ENCODE measurements around the gene FAM98C.
"Not testable (repeated sequence)": the region's sequence is repeated elsewhere in the genome, so short reads cannot be mapped to it uniquely, and the experiment has no call there.

The FAM98C gene

GRCh38 chr19:38401148-38401547 is 1.7 kb upstream of the FAM98C start:
- no peaks in the 10 kb centered on the region for H3K36me3 Mint-ChIP-seq
- peaks cover 9% of the 10 kb centered on the region for H3K4me1 Mint-ChIP-seq (ENCODE audit: low read depth)
- no peak overlapping the region for H3K27ac Mint-ChIP-seq
- H3K27me3 Mint-ChIP-seq, result peaks cover 2% of the 10 kb centered on the region
- no peaks in the 10 kb centered on the region for H3K9me3 Mint-ChIP-seq (ENCODE audit: low read depth)
- H3K4me3 Mint-ChIP-seq, result no peak overlapping the region

DNA sequence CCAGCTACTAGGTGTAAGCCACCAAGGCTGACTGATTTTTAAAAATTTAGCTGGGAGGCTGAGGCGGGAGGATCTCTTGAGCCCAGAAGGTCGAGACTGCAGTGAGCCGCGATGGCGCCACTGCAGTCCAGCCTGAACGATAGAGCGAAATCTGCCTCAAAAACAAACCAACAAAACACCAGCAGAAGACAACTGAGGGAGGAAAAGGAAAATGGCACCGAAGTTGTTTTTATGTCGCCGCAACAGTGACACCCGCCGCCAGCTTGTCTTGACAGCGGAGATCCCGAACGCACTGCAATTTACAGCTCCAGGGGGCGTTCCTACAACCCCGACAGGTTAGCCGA is 298 bp upstream of the FAM98C start:
- Mint-ChIP-seq H3K9me3 (ENCODE audit: low read depth) (no peaks in the 10 kb centered on the region), H3K4me1 (ENCODE audit: low read depth) (peaks cover 3% of the 10 kb centered on the region), H3K36me3 (no peaks in the 10 kb centered on the region), H3K27me3 (peaks cover 2% of the 10 kb centered on the region), H3K4me3 (peak overlapping the region; percentile 89), H3K27ac (peak overlapping the region; percentile 41)

DNA sequence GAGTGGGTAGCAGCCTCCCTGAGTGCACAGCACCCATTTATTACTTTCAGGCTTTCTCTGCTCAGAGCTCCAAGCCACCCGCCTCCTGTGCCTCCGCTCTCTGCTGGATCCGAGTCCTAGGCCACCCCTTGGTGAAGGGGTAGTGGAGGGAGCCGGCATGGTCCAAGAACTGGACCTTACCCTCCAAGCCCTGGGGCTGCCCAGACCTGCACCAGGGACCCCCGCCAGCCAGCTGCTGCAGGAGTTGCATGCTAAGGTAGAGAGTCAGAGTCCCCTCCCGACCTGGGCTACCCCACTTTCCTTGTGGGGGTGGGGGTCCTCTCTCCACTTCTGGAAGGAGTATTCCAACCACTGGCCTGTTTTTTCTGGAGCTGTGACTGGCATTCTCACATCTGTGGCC is 2.0 kb downstream of the FAM98C start:
- Mint-ChIP-seq H3K27ac (no peak overlapping the region), H3K27me3 (peaks cover 2% of the 10 kb centered on the region), H3K36me3 (no peaks in the 10 kb centered on the region), H3K9me3 (ENCODE audit: low read depth) (no peaks in the 10 kb centered on the region), H3K4me1 (ENCODE audit: low read depth) (peaks cover 3% of the 10 kb centered on the region), H3K4me3 (peak overlapping the region; percentile 89)

DNA sequence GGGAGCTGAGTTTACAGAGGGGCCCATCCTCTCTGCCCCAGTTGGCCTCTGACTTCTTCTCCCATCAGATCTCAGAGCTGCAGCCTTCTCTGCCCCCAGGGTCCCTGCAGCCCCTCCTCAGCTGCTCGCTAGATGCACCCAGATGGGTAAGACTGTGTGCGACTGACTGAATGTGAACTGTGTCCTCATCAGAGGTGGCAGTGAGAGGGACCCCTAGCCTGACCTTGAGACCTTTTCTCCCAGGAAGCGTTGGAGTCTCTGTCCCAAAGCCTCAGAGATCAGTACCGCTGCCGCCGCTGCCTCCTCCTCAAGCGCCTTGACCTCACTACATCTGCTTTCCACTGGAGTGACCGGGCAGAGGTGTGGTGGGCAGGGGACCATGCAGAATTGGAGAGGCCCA is 2.4 kb downstream of the FAM98C start:
- Mint-ChIP-seq H3K27ac (no peak overlapping the region), H3K27me3 (peaks cover under 1% of the 10 kb centered on the region), H3K36me3 (no peaks in the 10 kb centered on the region), H3K4me3 (peak overlapping the region; percentile 46), H3K9me3 (ENCODE audit: low read depth) (no peaks in the 10 kb centered on the region), H3K4me1 (ENCODE audit: low read depth) (peaks cover 3% of the 10 kb centered on the region)

GRCh38 chr19:38409631-38410133 is 6.8 kb downstream of the FAM98C start:
- Mint-ChIP-seq H3K27me3 (no peaks in the 10 kb centered on the region), H3K36me3 (no peaks in the 10 kb centered on the region), H3K27ac (no peak overlapping the region), H3K4me3 (no peak overlapping the region), H3K9me3 (ENCODE audit: low read depth) (no peaks in the 10 kb centered on the region), H3K4me1 (ENCODE audit: low read depth) (peaks cover 3% of the 10 kb centered on the region)

GRCh38 chr19:38410407-38410806 is 7.5 kb downstream of the FAM98C start:
- not testable (repeated sequence) for H3K9me3 Mint-ChIP-seq (ENCODE audit: low read depth); H3K27ac Mint-ChIP-seq; H3K4me1 Mint-ChIP-seq (ENCODE audit: low read depth); H3K4me3 Mint-ChIP-seq; H3K36me3 Mint-ChIP-seq; H3K27me3 Mint-ChIP-seq

DNA sequence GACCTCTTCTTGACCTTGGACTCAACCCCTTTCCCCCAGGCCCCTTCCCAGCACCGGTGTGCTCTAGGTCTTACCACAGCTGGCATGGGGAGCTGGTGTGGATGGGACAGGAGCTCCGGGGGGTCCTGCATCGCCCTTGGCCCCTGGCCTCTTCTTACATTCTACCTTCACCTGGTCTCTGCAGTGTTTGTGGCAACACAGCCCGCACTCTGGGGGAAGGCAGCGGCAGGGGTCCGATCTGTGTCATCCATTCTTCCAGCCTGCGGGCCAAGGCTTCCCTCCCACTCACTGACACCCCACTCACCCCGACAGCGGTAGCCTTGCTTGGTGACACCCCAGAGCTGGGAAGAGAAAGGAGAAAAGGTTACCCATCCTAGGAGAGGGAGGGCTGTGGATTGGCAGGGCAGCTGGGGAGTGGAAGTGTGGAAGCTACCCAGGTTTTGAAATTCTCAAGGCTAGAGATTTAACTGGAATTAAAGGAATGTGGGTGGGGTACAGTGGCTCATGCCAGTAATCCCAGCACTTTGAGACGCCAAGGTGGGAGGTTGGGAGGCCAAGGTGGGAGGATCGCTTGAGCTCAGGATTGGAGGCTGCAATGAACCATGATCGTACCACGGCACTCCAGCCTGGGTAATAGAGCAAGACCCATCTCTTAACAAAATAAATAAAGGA is 8.3 kb downstream of the FAM98C start:
- H3K36me3 Mint-ChIP-seq, result no peaks in the 10 kb centered on the region
- H3K27ac Mint-ChIP-seq, result no peak overlapping the region
- no peaks in the 10 kb centered on the region for H3K9me3 Mint-ChIP-seq (ENCODE audit: low read depth)
- H3K4me1 Mint-ChIP-seq (ENCODE audit: low read depth), result no peaks in the 10 kb centered on the region
- H3K27me3 Mint-ChIP-seq, result no peaks in the 10 kb centered on the region
- no peak overlapping the region for H3K4me3 Mint-ChIP-seq

DNA sequence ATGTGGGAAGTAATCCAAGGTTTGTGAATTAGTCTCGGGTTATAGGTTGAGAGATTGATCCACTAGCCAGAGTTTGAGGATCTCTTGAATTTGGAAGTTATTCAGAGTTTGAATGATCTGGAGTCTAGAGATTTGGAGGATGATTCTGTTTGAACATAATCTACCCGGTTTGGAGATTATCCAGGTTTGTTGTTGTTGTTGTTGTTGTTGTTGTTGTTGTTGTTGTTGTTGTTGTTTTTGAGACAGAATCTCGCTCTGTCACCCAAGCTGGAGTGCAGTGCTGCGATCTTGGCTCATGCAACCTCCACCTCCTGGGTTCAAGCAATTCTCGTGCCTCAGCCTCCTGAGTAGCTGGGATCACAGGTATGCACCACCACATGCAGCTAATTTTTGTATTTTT is 9.0 kb downstream of the FAM98C start:
- not testable (repeated sequence) for H3K9me3 Mint-ChIP-seq (ENCODE audit: low read depth); H3K4me1 Mint-ChIP-seq (ENCODE audit: low read depth); H3K36me3 Mint-ChIP-seq; H3K27ac Mint-ChIP-seq; H3K27me3 Mint-ChIP-seq; H3K4me3 Mint-ChIP-seq

DNA sequence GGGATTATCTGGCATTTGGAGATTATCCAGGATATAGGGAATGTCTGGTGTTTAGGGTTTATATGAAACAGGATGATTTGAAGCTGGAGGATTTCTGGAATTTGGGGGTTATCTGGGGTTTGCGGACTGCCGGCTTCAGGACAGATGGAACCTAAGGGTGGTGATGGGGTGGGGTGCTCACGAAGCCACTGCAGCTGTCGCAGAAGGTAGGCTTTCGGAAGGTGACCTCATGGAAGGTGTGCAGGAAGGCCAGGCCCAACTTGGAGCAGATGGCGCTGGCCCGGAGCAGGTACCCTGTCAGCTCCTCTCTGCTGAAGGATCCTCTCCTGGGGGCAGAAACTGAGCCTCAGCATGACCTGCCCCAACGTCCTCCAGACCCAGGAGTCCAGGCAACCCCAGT is 9.6 kb downstream of the FAM98C start:
- Mint-ChIP-seq H3K4me3 (no peak overlapping the region), H3K36me3 (no peaks in the 10 kb centered on the region), H3K27ac (no peak overlapping the region), H3K9me3 (ENCODE audit: low read depth) (no peaks in the 10 kb centered on the region), H3K27me3 (no peaks in the 10 kb centered on the region), H3K4me1 (ENCODE audit: low read depth) (peaks cover 8% of the 10 kb centered on the region)

- Mint-ChIP-seq H3K36me3 (no peaks in the 10 kb centered on the region), H3K27me3 (no peaks in the 10 kb centered on the region), H3K4me3 (no peak overlapping the region), H3K9me3 (ENCODE audit: low read depth) (no peaks in the 10 kb centered on the region), H3K27ac (no peak overlapping the region), H3K4me1 (ENCODE audit: low read depth) (peaks cover 12% of the 10 kb centered on the region)
Measured at GRCh38 chr19:38412961-38413360, 10.1 kb downstream of the FAM98C start.

GRCh38 chr19:38413416-38413815 is 10.5 kb downstream of the FAM98C start:
- no peak overlapping the region for H3K27ac Mint-ChIP-seq
- no peaks in the 10 kb centered on the region for H3K9me3 Mint-ChIP-seq (ENCODE audit: low read depth)
- H3K4me3 Mint-ChIP-seq, result no peak overlapping the region
- H3K27me3 Mint-ChIP-seq, result no peaks in the 10 kb centered on the region
- peaks cover 13% of the 10 kb centered on the region for H3K4me1 Mint-ChIP-seq (ENCODE audit: low read depth)
- H3K36me3 Mint-ChIP-seq, result no peaks in the 10 kb centered on the region

- Mint-ChIP-seq H3K27me3 (no peaks in the 10 kb centered on the region), H3K4me3 (peak overlapping the region; percentile 82), H3K9me3 (ENCODE audit: low read depth) (no peaks in the 10 kb centered on the region), H3K36me3 (no peaks in the 10 kb centered on the region), H3K27ac (peak overlapping the region; percentile 23), H3K4me1 (ENCODE audit: low read depth) (peaks cover 18% of the 10 kb centered on the region)
Measured at GRCh38 chr19:38417146-38417543, 14.3 kb downstream of the FAM98C start.

DNA sequence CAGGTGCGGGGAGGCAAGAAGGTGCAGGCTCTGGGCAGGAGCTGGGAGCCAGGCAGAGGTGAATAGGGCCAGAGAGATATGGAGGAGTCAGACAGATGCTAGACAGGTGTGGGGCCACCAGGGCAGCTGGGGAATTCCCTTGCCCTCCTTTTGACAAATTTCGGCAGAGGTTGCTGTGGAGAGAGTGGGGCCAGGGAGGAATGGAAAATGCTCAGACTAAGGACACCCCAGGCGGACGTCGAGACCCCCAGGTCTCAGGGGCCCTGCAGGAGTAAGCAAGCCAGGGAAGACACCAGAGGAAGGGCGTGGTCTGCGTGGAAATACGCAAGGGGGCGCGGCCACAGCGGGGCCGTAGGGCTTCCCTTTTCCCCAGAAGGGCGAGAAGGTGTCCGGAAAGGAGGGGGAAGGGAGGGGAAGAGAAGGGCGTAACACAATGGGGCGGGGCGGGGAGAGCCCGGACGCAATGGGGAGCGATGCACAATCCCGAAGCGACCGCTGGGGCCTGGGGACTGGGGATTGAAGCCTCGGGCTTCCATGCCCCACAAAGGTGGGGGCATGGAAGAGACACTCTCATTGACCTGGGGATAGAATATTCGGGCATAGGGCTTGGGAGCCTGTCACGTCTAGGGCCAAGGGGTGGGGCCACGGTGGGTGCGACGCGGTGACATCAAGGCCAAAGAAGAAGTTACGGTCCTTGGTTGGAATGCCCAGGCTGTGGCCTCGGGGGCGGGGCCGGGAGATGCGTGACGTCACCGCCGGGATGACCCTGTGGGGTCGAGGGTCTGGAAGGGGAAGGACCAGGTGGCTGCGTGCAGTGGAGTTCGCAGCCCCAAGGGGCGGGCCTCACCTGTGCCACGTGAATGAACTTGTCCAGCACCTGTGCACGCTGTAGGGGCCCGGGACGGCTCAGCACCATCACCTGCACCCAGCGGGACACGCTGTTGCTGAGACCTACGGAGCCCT is 14.9 kb downstream of the FAM98C start:
- Mint-ChIP-seq H3K4me1 (ENCODE audit: low read depth) (peaks cover 18% of the 10 kb centered on the region), H3K4me3 (peak overlapping the region; percentile 82), H3K27me3 (no peaks in the 10 kb centered on the region), H3K36me3 (no peaks in the 10 kb centered on the region), H3K27ac (peak overlapping the region; percentile 23), H3K9me3 (ENCODE audit: low read depth) (no peaks in the 10 kb centered on the region)

DNA sequence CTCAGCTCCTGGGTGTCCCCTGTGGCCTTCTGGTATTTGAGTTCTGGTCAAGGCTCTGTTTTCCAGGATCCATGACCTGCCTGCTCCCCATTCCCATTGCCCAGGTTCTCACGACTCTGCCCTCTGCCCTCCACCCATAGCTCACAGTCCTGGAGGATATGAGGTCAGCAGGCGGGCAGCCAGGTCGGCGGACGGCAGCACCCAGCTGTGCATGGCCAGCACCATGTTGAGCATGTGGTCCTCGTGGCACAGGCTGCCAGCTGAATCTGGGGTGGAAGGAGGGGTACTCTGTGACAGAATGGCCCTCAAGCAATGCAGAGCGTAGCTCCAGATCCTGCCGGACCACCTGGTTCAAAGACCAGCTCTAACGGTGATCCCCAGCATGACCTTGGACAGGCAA is 18.0 kb downstream of the FAM98C start:
- Mint-ChIP-seq H3K9me3 (ENCODE audit: low read depth) (no peaks in the 10 kb centered on the region), H3K27me3 (no peaks in the 10 kb centered on the region), H3K4me1 (ENCODE audit: low read depth) (peaks cover 21% of the 10 kb centered on the region), H3K36me3 (no peaks in the 10 kb centered on the region), H3K27ac (no peak overlapping the region), H3K4me3 (no peak overlapping the region)

- peaks cover 2% of the 10 kb centered on the region for H3K27me3 Mint-ChIP-seq
- H3K4me3 Mint-ChIP-seq, result no peak overlapping the region
- H3K9me3 Mint-ChIP-seq (ENCODE audit: low read depth), result no peaks in the 10 kb centered on the region
- peaks cover 23% of the 10 kb centered on the region for H3K4me1 Mint-ChIP-seq (ENCODE audit: low read depth)
- H3K27ac Mint-ChIP-seq, result no peak overlapping the region
- H3K36me3 Mint-ChIP-seq, result no peaks in the 10 kb centered on the region
Measured at GRCh38 chr19:38421856-38422255, 19.0 kb downstream of the FAM98C start.

All from activated naive CD8-positive, alpha-beta T cell (primary cell).